ENCODE results near the gene RALGDS.

DNA sequence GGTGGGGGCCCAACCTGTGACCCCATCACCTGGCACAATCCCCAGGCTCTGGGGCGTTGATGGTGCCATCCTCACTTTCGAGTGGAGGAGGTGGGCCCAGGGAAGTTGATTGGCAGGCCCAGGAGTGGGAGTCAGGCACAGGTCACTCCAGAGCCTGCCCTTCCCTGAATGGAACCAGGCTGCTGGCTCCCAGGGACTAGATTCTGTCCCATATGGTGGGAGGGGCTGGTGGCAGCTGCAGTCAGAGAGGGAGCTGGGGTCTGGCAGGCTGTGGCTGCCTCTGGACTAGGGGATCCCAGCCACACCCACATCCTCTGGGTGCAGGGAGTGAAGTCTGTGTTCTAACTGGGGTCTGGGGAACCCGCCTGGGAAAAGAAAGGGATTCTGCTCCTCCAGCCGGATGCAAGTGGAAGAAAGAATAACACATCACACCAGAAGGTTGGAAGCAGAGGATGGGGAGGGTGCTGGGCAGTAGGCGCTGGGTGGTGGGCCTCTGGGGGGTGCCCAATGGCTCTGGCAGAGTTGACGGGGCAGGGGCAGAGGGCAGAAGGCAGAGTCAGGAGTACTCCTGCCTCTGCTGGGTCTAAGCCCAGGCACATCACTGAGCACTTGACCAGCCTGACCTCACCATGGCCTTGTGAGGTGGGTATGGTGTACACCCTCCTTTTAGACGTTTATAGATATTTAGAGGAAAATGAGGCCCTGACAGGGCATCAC, 33.5 kb downstream of the RALGDS start:
- TF ChIP-seq POLR2A (IDR thresholded peaks at IDR 0.05) (no peak), CTCF (IDR thresholded peaks at IDR 0.05) (no peak)
